Fibroblast of gingiva (primary cell): ENCODE measurements around the gene GDF3.
"Not testable (repeated sequence)": the region's sequence is repeated elsewhere in the genome, so short reads cannot be mapped to it uniquely, and the experiment has no call there.

Source experiments
- DNase-seq: peaks from one replicate; pipeline ENCODE4 v3.0.0-alpha.2; 2011; ENCODE audit warnings: low read depth

Gene GDF3

DNA sequence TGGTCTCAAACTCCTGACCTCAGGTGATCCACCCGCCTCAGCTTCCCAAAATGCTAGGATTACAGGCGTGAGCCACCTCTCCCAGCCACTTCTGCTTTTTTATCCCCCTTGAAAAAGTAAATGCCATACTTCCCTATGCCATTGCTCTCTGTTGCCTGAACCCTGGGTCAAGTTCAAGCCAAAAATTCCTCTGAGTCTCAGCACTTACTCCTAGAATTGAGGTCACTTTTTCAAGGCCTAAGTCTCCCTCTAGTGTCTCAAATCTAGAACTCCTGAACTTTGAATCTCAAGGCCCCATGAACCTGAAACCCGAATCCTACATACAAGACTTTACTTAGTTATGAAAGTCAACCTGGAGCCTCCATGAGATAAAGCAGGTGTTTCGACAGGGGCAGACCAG lies 28.4 kb downstream of the GDF3 start:
- DNase-seq, result no peak

- no peak for DNase-seq
Measured at GRCh38 chr12:7666595-7666994, 29.0 kb downstream of the GDF3 start.

GRCh38 chr12:7661741-7662140 lies 33.8 kb downstream of the GDF3 start:
- no peak for DNase-seq

- DNase-seq, result no peak
Measured at GRCh38 chr12:7656121-7656520, 39.5 kb downstream of the GDF3 start.

GRCh38 chr12:7650091-7650490 lies 45.5 kb downstream of the GDF3 start:
- DNase-seq, result no peak

- DNase-seq, result no peak
Measured at GRCh38 chr12:7647071-7647470, 48.5 kb downstream of the GDF3 start.

DNA sequence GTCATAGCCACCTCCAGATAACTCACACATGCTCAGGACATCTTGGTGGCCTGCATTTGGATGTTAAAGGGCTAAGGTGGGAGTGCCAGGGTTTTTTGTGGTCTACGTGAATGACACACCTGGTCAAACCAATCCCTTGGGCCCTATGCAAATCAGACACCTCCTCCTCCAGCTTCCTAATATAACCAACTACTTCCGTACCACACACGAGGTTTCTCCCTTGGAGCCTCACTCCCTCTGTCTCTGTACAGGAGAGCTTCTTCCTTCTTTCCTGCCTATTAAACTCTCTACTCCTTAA lies 49.4 kb downstream of the GDF3 start:
- no peak for DNase-seq

DNA sequence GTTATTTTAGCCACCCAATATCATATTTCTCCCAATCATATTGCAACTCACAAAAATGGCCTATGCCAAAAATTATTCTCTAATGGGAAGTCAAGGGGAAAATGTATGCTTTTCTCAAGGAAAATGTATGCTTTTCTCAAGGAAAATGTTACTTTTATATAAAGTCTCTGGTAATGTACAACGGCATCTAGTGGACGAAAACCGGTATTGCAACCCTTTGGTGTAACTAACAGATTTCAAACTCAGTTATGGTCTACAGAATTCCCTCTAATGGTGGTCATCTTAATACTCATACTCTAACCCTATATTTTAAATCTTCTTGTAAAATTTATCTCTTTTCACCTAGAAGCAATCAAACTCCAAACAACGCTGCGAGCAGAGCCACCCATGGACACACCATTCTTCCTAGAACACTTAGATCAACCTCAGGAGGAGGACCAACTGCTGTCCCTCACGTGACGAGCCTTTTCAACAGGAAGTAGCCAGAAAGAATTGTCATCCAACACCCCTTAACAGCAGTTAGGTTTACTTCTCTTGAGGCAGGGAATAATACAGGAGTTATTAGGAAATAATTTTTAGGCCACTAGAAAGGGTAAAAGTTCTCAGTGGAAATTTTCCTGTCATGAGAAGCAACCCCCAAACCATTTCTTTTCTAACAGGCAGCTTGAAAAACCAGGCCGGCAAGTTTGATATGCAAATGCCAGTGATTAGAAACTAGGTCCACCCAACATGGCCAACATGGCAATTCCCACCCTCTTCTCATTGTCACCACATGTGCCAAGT lies 50.0 kb downstream of the GDF3 start:
- peak; percentile 9 for DNase-seq

DNA sequence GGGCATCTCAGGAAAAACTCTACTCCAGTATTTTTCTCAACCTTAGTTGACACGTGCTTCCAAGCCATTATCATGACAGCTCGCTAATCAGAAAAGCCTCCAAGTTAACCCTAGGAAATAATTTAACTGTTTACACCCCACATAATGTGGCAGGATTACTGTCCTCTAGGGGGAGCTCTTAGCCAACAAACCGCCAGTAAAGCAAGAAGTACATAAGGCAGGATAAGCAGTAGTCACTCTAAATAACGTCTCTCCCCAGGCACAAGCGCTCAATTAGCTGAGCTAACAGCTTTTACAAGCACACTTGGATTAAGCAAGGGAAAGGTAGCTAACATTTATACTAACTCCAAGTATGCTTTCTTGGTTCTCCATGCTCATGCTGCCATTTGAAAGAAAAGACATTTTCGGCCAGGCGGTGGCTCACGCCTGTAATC lies 52.7 kb downstream of the GDF3 start:
- DNase-seq, result no peak

DNA sequence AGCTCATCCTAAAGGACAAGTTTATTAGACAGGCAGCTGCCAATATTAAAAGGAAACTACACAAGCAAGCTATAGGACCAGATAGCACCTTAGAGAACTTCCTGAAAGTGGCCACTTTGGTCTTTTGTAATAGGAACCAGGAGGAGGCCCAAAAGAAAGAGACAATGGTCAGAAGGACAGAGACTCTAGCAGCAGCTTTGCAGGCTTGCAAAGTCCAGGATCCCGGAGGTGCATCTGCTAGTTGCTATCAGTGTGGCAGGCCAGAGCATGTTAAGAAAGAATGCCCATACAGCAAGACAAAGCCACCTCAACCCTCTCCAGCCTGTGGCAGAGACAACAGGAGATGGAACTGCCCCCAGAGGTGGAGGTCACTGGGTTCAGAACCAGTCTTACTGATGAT lies 53.3 kb downstream of the GDF3 start:
- DNase-seq, result no peak

DNA sequence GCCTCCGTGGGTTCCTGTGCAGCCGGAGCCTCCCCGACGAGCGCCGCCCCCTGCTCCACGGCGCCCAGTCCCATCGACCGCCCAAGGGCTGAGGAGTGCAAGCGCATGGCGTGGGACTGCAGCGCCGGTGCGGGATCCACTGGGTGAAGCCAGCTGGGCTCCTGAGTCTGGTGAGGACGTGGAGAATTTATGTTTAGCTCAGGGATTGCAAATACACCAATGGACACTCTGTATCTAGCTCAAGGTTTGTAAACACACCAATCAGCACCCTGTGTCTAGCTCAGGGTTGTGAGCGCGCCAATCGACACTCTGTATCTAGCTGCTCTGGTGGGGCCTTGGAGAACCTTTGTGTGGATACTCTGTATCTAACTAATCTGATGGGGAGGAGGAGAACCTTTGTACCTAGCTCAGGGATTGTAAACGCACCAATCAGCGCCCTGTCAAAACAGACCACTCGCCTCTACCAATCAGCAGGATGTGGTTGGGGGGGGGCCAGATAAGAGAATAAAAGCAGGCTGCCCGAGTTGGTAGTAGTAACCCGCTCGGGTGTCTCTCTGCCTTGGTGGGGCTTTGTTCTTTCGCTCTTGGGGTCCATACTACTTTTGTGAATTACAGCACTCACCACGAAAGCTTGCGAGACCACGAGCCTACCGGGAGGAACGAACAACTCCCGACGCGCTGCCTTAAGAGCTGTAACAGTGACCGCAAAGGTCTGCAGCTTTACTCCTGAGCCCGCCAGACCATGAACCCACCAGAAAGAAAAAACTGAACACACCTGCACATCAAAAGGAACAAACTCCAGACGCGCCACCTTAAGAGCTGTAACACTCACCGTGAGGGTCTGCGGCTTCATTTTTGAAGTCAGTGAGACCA lies 55.2 kb downstream of the GDF3 start:
- not testable (repeated sequence) for DNase-seq
